HG03039 (cell line): ENCODE results near the gene COL13A1.

ENCODE experiments used
- ATAC-seq: cut with Tn5 transposase; IDR thresholded peaks from one replicate; pipeline ENCODE4 v1.9.1; 2021; ENCODE audit warnings: mild to moderate bottlenecking, moderate library complexity; ENCODE audit not compliant: unreplicated experiment

COL13A1 gene

GRCh38 chr10:69865450-69865849 lies 63.7 kb downstream of the COL13A1 start:
- no peak for ATAC-seq

- ATAC-seq = no peak
Observed at GRCh38 chr10:69866246-69866687, 64.6 kb downstream of the COL13A1 start.

- ATAC-seq = no peak
Observed at GRCh38 chr10:69866688-69867461, 65.2 kb downstream of the COL13A1 start.

- no peak for ATAC-seq
Observed at GRCh38 chr10:69867699-69868558, 66.2 kb downstream of the COL13A1 start.

- ATAC-seq = no peak
Observed at GRCh38 chr10:69868821-69869220, 67.1 kb downstream of the COL13A1 start.

GRCh38 chr10:69869291-69869961 lies 67.7 kb downstream of the COL13A1 start:
- ATAC-seq = no peak

- ATAC-seq = no peak
Observed at GRCh38 chr10:69870591-69870990, 68.9 kb downstream of the COL13A1 start.

- no peak for ATAC-seq
Observed at GRCh38 chr10:69871074-69871473, 69.4 kb downstream of the COL13A1 start.

- no peak for ATAC-seq
Observed at GRCh38 chr10:69872323-69872722, 70.6 kb downstream of the COL13A1 start.

- no peak for ATAC-seq
Observed at GRCh38 chr10:69873135-69873639, 71.5 kb downstream of the COL13A1 start.

- no peak for ATAC-seq
Observed at GRCh38 chr10:69874449-69874848, 72.7 kb downstream of the COL13A1 start.

- ATAC-seq = no peak
Observed at GRCh38 chr10:69875856-69876255, 74.2 kb downstream of the COL13A1 start.

- no peak for ATAC-seq
Observed at GRCh38 chr10:69876286-69876685, 74.6 kb downstream of the COL13A1 start.

GRCh38 chr10:69876931-69877330 lies 75.2 kb downstream of the COL13A1 start:
- ATAC-seq = no peak

- ATAC-seq = no peak
Observed at GRCh38 chr10:69878038-69878437, 76.3 kb downstream of the COL13A1 start.

- no peak for ATAC-seq
Observed at GRCh38 chr10:69878951-69879350, 77.2 kb downstream of the COL13A1 start.

- ATAC-seq = no peak
Observed at GRCh38 chr10:69879634-69880257, 78.0 kb downstream of the COL13A1 start.

- no peak for ATAC-seq
Observed at GRCh38 chr10:69880301-69881081, 78.8 kb downstream of the COL13A1 start.

- ATAC-seq = no peak
Observed at GRCh38 chr10:69881202-69881601, 79.5 kb downstream of the COL13A1 start.
